ENCODE results near the gene SUPT20HL1.

GRCh38 chrX:24392709-24393108, 32.3 kb downstream of the SUPT20HL1 start:
- TF ChIP-seq CTCF (conservative IDR thresholded peaks at IDR 0.05) (no peak), EZH2 (IDR thresholded peaks at IDR 0.05; ENCODE audit: low read depth) (no peak)

Data from PC-9 (cell line).